Stimulated activated CD8-positive, alpha-beta memory T cell treated with anti-CD3 and anti-CD28 coated beads, Interleukin-7, amount 100 ng/mL, for 24 hours (primary cell): Measurements from ENCODE around the gene COL4A2.

Source experiments
- DNase-seq: peaks from one replicate; pipeline ENCODE4 v3.0.0-alpha.2; 2020; ENCODE audit warnings: low read depth

COL4A2 gene

DNA sequence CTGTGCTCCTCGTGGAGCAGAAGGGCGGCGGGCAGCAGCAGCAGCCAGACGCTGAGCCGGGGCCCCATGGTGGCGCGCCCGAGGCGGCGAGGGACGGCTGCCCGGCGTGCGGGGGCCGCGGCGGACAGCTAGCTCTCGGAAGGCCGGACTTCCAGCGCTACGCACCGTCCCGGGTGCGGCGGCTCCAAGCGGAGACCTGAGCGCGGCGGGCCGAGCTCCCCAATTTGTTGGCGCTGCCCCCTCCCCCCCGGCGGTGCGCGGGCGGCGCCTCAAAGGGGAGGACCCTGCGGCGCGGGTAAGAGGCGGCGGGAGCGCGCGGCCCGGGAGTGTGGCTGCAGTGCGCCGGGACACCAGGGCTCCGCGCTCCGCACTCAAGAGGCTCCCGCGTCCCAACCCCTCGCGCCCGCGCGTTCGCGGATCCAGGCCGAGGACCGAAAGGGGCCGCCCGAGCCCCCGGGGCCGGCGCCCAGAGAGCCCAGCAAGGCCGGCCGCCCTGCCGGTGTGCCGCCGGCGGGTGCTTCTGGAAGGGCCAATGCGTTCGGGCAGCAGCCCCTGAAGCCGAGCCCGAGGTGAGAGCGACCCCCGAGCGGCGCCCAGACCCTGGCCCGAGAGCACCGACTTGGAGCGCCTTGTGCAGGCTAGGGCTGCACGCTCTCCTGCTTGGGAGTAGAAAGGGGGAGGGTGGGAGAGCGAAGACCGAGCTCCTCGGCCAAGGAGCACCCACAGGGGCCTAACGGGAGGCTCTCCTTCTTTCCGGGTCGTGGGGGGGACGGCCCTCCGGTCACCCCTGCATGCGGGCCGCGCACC lies at the start of gene COL4A2, which contains the start of gene COL4A1:
TSS of gene COL4A2 (plus strand) at position 325 of the 807 bp plus-strand sequence. CDS start 620 bp downstream, outside the sequence.
TSS of gene COL4A1 (minus strand) at position 198 of the 807 bp plus-strand sequence. CDS start at position 68, 130 bp downstream.
- no peak for DNase-seq

- no peak for DNase-seq
Measured at GRCh38 chr13:110257408-110257807, 49.7 kb upstream of the COL4A2 start.

GRCh38 chr13:110258876-110259631 lies 48.0 kb upstream of the COL4A2 start:
- no peak for DNase-seq

DNA sequence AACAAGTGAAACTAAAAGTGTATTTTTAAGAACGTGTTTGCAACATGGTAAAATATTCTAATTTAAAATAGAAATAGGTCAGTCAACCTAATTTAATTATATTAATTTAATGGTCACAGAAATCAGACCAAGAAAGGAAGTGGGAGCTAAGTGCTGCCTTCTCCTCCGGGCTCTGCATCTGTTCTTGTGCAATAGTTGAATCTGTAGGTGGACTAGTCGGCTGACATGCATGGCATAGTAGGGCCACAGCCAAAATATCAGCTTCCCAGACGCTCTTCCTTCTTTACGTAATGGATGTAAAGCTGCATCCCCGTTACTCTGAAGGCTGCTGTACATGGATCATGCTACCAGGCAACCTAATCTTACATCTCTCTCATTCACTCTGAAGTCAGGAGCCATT lies 47.4 kb upstream of the COL4A2 start:
- DNase-seq, result no peak

DNA sequence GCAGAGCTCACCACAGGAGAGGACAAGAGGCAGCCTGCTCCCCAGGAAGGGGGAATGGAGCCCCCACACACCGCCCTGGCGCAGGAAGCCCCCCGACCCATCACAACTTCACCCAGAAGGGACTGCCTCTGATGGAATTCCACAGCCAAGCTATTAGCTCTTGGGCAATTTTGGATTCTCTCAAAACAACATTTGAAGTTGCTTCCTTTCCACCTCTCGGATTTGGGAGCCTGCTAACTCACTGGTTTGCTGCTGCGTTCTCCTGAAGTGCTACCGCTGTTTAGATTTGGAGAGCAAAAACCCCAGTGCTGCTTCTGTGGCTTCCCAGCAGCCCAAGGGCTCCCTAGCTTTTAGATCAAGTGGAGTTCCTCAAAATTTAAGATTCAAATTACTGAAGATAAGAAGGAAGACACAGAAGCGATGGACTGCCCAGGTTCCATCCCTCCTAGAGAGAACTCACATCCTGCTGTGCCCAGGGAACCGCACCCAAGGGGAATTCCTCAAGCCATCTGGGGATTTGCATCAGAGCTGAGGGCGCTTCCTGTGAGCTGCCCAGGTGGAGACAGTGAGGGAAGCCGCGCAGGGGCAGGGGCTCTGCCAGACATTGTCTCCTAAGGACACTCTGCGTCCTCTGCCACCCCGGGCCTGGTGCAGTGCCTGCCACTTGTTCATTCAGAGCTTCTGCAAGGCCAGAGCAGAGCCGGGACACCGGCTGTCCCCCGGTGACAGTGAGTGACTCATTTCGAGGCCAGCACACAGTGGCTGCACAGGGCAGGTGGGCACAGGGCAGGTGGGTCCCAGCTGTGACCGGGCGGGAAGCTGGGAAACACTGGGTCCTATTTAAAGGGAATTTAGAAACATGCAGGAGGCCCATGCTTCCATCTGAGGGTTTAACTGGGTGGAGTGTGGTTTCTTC lies 45.7 kb upstream of the COL4A2 start:
- no peak for DNase-seq

GRCh38 chr13:110262082-110262436 lies 45.0 kb upstream of the COL4A2 start:
- DNase-seq, result no peak

DNA sequence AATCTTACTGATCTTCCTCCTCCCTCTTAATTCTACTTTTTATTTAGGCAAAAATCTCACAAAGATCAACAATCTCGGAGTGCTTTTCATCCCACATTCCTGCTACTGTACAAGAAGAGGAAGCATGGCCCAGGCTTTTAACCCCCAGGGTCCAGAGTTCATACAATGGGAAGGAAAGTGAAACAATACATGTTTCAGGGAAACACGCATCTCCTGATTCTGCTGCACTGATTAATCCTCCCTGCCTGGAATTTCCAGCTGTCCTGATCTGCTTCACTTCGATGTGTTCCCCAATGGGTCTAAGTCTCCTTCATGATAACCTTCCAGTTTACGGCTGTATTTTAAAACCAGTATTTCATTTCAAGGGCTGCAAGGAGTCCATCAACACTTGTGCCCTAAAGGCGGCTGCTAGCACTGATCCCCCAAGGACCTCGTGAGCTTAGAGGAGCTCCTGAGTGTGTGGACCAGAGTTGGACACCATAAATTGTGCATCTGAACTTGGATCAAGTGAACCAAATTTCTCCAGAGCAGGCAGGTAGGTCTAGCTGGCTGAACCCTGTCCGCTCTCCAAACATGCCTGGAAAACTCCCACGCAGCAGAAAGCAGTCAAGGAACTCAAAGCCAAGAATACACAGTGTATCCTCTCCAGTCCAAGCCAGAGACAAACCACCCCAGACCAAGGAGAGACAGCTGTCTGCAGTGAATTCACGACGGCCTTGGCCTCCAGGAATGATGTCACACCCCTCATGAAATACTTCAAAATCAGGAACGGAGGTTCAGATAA lies 44.4 kb upstream of the COL4A2 start:
- no peak for DNase-seq

- DNase-seq, result no peak
Measured at GRCh38 chr13:110263404-110263803, 43.7 kb upstream of the COL4A2 start.

GRCh38 chr13:110263888-110264287 lies 43.2 kb upstream of the COL4A2 start:
- DNase-seq, result no peak

- no peak for DNase-seq
Measured at GRCh38 chr13:110264685-110265275, 42.3 kb upstream of the COL4A2 start.

- DNase-seq, result no peak
Measured at GRCh38 chr13:110265341-110265681, 41.8 kb upstream of the COL4A2 start.

DNA sequence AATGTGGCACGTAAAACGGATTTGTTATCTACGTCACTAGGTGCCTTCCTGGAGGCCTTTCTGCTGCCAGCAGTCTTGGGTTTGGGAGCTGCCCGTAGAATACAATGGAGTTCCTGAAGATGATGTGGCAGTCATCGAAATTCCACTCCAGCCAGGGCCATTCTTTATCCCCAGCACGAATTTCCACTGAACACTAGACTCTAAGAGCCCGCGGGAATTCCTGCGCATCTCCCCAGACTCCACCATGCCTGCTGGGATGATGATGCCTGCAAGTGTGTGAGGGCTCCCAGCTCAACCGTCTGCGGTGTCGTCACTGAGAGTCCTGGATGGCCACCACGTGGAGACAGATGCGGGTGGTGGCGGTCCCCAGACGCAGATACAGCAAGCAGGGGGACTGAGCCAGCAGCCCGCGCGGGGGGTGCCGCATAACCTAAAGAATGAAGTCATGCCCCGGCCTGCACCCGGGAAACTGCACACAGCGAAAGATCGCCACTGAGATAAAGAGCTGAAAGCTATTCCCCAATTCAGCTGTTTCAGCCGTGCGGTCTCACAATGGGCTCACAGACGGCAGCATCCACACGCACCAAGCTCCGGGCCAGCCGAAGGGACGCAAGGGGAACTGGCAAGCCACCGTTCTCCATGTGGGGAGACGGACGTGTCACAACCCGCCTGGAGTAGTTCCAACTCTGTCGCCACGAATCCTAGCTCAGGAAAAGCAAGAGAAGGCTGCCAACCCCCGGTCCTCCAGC lies 41.2 kb upstream of the COL4A2 start:
- DNase-seq, result no peak

DNA sequence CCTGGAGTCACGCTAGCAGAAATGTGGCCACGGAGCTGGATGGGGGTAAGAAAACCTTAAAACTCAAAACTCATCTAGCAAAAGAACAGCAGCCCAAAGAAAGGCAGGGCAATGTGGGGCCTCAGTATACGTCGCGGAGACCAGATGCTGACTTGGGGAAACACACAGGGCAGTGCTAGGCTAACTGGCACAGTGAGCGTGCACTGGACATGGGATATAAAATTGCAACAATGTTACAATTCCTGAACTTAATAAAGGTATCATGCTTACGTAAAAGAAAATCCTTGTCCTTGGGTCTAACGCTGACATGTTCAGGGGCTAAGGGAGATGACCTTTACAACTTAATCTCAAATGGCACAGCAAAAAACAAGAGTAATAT lies 40.7 kb upstream of the COL4A2 start:
- DNase-seq, result no peak

DNA sequence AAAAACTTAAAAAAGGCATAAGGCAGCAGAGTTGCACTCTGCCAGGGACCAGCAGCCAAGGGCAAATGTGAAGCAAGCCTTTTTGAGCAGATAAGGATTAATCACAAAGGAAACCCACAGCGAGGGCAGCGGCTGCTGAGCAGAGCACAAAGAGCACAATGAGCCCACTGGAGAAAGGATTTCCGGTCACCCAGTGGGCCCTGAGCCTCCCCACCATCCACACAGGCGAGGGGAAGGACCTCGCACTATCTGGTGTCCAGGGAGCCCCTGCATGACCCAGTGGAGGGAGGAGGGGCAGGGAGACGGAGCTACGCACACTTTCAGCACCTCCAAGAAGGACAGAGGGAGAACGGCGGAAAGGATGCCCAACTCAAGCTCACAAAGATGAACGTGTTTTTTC lies 40.1 kb upstream of the COL4A2 start:
- DNase-seq, result no peak

DNA sequence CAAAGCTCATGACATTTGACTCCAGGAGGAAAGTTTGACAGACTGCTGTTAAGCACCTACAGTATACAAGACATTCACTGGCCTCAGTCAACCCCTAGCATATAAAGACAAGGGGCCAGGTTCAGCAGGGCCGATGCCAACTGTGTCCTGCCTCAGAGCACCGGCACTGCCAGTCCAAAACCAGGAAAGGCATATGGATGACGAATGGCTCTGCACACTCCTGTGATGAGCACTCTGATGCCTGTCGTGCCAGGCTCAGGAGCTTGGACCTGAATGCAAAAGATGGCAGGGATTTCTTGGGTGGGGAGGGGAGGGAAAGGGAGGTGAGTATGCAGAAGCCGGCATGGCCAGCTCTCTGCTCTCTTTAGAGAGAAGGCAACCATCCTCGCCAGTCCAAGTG lies 39.0 kb upstream of the COL4A2 start:
- no peak for DNase-seq

- DNase-seq, result no peak
Measured at GRCh38 chr13:110268576-110269185, 38.4 kb upstream of the COL4A2 start.

GRCh38 chr13:110269509-110270185 lies 37.4 kb upstream of the COL4A2 start:
- DNase-seq, result no peak

- DNase-seq, result no peak
Measured at GRCh38 chr13:110270507-110270906, 36.6 kb upstream of the COL4A2 start.

DNA sequence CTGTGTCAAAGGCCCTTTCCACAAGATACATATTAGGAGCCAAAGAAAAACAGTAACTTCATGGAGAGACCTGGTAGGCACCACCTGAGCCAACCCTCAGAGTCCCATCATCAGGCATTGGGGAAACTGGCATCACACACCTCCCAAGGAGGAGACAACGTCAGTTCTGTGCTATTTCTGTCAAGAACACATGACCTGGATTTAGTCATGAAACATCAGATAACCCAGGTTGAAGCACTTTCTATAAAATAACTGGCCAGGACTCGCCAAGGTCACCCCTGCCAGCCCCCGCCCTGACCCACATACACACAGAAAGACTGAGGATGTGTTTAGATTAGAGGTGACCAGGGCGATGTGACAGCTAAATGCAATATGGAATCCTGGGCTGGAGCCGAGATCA lies 35.8 kb upstream of the COL4A2 start:
- no peak for DNase-seq
